Duodenal mucosa (tissue), 2 donors: Measurements from ENCODE around the gene JUNB.
A peak's percentile ranks its signal among the peaks of the same experiment; 100 is the strongest.

Source experiments
- H3K27ac ChIP-seq: one replicate; pipeline ENCODE4 v1.7.0; 2013; ENCODE audit warnings: low read depth, low read length
- H3K27me3 ChIP-seq, 2 donors: one replicate each; pipeline ENCODE4 v1.7.0; 2013; ENCODE audit warnings: low read length in 2 of 2, control low read depth in 1 of 2; ENCODE audit not compliant: insufficient read depth in 2 of 2, control insufficient read depth in 1 of 2
- H3K36me3 ChIP-seq, 2 donors: one replicate each; pipeline ENCODE4 v1.7.0; 2013; ENCODE audit warnings: low read length in 2 of 2, control low read depth in 1 of 2; ENCODE audit not compliant: insufficient read depth in 2 of 2, control insufficient read depth in 1 of 2
- H3K4me1 ChIP-seq, 2 donors: one replicate each; pipeline ENCODE4 v1.7.0; 2013; ENCODE audit warnings: low read length in 2 of 2, control low read depth in 1 of 2; ENCODE audit not compliant: insufficient read depth in 2 of 2, control insufficient read depth in 1 of 2
- H3K4me3 ChIP-seq, 2 donors: one replicate each; pipeline ENCODE4 v1.7.0; 2013; ENCODE audit warnings: low read length in 2 of 2, low read depth in 1 of 2
- H3K9ac ChIP-seq, 2 donors: one replicate each; pipeline ENCODE4 v1.7.0; 2013; ENCODE audit warnings: low read length in 2 of 2, low read depth in 1 of 2
- H3K9me3 ChIP-seq, 2 donors: one replicate each; pipeline ENCODE4 v1.7.0; 2013; ENCODE audit warnings: low read length in 2 of 2, control low read depth in 1 of 2; ENCODE audit not compliant: control insufficient read depth in 1 of 2

JUNB gene

DNA sequence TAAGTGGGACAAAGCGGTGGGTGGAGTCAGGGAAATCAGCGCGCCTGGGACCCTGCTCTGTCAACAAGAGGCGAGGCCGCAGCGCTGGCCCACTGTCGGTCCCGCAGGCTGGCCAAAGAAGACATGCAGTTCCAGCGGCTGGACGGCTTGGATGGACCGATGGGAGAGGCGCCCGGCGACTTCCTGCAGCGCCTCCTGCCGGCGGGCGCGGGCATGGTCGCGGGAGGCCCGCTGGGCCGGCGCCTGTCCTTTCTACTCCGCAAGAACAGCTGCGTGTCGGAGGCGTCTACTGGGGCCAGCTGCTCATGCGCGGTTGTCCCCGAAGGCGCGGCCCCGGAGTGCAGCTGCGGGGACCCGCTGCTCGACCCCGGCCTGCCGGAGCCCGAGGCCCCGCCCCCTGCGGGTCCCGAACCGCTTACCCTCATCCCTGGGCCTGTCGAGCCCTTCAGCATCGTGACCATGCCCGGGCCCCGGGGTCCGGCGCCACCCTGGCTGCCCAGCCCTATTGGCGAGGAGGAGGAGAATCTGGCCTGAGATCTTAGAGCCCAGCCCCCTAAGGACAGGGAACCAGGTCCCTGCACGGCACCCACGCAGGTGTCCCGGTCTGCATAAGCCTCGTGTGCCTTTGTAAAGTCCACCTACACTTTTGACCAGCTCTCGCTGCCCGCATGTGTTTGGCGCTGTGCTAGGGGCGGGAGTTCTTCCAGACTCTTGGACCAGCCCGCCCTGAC lies 33.6 kb upstream of the JUNB start:
- Histone ChIP-seq H3K36me3 (peaks cover 0 to 5% of the 10 kb centered on the region in 2 donors), H3K4me3 (peak overlapping the region; percentile 47 to 48), H3K4me1 (peaks cover 0 to 7% of the 10 kb centered on the region in 2 donors), H3K9me3 (no peaks in the 10 kb centered on the region), H3K9ac (peak overlapping the region in 1 of 2 donors; percentile 43), H3K27me3 (no peaks in the 10 kb centered on the region), H3K27ac (no peak overlapping the region)

DNA sequence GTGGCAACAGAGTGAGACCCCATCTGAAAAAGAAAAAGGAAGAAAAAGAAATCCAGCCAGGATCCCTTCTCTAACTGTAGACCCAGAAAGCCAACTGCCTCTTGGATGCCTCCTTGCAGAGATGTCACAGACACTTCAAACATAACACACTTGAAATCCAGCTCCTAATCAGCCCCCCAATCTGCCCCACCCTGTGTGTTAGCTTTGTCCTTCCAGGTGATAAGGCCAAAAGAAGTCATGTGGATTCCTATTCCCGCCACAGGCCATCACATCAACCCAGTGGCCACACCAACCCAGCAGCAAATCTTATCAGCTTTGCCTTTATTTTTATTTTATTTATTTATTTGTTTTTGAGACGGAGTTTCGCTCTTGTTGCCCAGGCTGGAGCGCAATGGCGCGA lies 31.6 kb upstream of the JUNB start:
- no peak overlapping the region for H3K27ac ChIP-seq
- peaks cover 0 to 16% of the 10 kb centered on the region in 2 donors for H3K36me3 ChIP-seq
- H3K27me3 ChIP-seq, result no peaks in the 10 kb centered on the region
- H3K9ac ChIP-seq, result no peak overlapping the region
- no peaks in the 10 kb centered on the region for H3K9me3 ChIP-seq
- no peak overlapping the region for H3K4me3 ChIP-seq
- peaks cover 0 to 7% of the 10 kb centered on the region in 2 donors for H3K4me1 ChIP-seq

DNA sequence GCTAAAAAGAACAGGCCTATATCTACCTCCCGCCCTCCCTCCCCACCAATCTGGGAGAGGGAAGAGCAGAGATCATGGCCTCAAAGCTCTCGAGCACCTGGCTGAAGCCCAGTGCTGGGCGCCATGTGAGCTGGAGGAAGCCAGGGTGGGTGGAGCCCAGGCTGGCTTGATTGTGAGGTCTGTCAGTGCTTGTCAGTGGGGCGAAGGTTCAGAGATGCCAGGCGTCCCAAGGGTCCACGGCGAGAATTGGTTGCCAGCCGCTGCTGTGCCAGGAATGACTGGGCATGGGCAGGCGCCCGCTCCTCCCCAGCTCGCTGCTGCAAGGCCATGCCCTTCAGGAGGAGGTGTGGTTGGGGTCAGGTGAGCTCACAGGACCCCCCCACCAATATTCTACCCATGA lies 28.2 kb upstream of the JUNB start:
- H3K4me1 ChIP-seq, result peaks cover 0 to 4% of the 10 kb centered on the region in 2 donors
- H3K9ac ChIP-seq, result no peak overlapping the region
- no peaks in the 10 kb centered on the region for H3K9me3 ChIP-seq
- peaks cover 0 to 38% of the 10 kb centered on the region in 2 donors for H3K36me3 ChIP-seq
- no peak overlapping the region for H3K27ac ChIP-seq
- H3K27me3 ChIP-seq, result no peaks in the 10 kb centered on the region
- H3K4me3 ChIP-seq, result no peak overlapping the region

DNA sequence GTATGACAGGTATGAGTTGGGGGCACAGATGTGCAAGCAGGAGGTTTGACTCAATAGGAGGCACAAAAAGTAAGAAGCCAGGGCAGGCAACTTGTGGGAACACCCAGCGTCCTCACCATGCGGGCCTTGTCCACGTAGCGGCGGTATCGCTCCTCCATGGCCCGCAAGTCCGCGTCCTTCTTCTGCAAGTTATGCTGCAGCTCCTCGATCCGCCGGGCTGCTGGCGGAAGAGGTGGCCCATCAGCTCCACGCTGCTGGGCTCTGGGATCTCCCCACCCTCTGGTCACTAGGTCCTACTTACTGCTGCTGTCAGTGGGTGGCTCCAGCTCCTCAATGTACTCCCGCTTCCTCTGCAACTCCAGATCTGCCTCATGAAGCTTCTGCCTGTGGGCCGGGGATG lies 26.6 kb upstream of the JUNB start:
- H3K27ac ChIP-seq, result no peak overlapping the region
- no peaks in the 10 kb centered on the region for H3K27me3 ChIP-seq
- no peak overlapping the region for H3K4me3 ChIP-seq
- H3K9ac ChIP-seq, result no peak overlapping the region
- H3K9me3 ChIP-seq, result no peaks in the 10 kb centered on the region
- H3K36me3 ChIP-seq, result peaks cover 0 to 39% of the 10 kb centered on the region in 2 donors
- peaks cover 0 to 4% of the 10 kb centered on the region in 2 donors for H3K4me1 ChIP-seq

DNA sequence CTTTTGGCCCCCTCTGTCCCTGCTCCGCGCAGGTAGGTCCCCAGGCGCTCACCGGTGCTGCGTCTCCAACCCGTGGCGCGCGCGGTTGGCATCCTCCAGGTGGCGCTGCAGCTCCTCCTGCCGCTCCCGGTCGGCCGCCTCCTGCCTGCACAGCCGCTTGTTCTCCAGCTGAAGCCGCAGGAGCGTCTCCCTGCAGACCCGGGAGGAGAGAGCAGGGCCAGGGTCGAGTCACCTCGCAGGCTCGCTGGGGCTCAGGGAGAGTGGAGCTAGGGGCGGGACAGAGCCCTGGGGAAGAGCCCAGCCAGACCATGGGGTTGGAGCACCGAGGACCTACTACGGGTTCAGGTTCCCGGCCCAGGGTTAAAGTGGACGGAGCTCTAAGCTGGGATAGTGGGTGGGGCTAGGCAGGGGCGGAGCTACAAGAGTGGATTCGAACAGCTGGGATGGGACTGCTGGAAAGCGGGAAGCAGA lies 25.2 kb upstream of the JUNB start:
- peaks cover 4 to 43% of the 10 kb centered on the region in 2 donors for H3K36me3 ChIP-seq
- H3K9me3 ChIP-seq, result no peaks in the 10 kb centered on the region
- peak overlapping the region; percentile 42 for H3K27ac ChIP-seq
- peak overlapping the region; percentile 59 to 61 for H3K4me3 ChIP-seq
- peak overlapping the region in 1 of 2 donors; percentile 23 for H3K9ac ChIP-seq
- H3K4me1 ChIP-seq, result peaks cover 4 to 9% of the 10 kb centered on the region in 2 donors
- no peaks in the 10 kb centered on the region for H3K27me3 ChIP-seq

DNA sequence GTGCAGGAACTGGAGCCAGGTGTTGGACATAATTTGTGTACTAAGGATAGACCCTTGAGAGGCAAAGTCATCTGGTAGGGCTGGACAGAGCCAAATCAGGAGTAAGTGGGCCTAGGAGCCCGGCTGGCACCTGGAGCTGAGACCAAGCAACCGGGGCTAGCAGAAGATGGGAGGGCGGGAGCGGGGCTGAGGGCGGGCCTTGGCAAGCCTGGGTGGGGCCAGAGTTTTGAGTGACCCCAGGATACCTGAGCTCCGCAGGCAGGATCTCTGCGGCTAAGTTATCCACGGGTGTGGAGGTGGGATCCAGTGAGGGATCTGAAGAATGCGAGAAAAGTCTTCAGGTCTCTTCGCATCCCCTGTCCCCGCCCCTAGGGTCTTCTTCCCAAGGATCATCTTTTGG lies 24.1 kb upstream of the JUNB start:
- no peak overlapping the region for H3K4me3 ChIP-seq
- no peaks in the 10 kb centered on the region for H3K27me3 ChIP-seq
- H3K9ac ChIP-seq, result no peak overlapping the region
- H3K36me3 ChIP-seq, result peaks cover 4 to 41% of the 10 kb centered on the region in 2 donors
- H3K4me1 ChIP-seq, result peaks cover 4 to 9% of the 10 kb centered on the region in 2 donors
- no peaks in the 10 kb centered on the region for H3K9me3 ChIP-seq
- no peak overlapping the region for H3K27ac ChIP-seq

DNA sequence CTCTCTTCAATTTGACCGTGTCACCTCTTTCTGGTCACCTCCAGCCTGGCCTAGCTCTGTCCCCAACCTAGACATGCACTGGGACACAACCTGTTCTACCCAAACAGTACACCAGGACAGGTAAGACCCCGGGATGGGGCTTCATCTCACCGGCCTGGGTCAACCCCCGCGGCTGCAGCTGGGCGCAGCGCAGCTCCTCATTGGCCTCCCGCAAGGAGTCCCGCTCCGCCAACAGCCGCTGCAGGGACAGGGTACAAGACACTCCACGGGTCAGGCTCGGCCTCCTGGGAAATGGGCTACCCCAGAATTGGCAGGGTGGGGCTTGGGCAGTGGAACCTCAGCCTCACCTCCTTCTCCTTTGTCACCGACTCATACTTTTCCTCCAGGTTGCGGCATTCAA lies 23.6 kb upstream of the JUNB start:
- Histone ChIP-seq H3K36me3 (peaks cover 4 to 41% of the 10 kb centered on the region in 2 donors), H3K9me3 (no peaks in the 10 kb centered on the region), H3K9ac (no peak overlapping the region), H3K4me3 (no peak overlapping the region), H3K27ac (no peak overlapping the region), H3K27me3 (no peaks in the 10 kb centered on the region), H3K4me1 (peaks cover 4 to 9% of the 10 kb centered on the region in 2 donors)

DNA sequence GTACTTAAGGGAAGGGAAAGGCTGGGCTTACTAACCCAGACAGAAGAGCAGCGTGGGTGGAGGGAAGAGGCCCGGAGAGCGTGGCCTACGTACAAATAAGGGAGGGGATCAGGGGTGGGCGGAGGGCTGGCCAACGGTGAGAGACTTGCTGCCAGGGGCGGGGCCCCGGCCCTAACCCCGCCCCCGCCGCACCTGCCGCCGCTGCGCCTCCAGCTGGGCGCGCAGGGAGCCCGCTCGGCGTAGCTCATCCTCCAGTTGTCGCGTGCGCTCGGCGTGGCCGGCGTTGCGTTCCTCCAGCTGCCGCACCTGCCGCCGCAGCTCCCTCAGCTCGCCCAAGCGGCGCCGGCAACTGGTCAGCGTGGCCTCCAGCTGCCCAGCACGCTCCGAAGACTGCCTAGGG lies 21.6 kb upstream of the JUNB start:
- H3K4me3 ChIP-seq, result no peak overlapping the region
- H3K36me3 ChIP-seq, result peaks cover 4 to 33% of the 10 kb centered on the region in 2 donors
- no peak overlapping the region for H3K27ac ChIP-seq
- H3K4me1 ChIP-seq, result peaks cover 7 to 15% of the 10 kb centered on the region in 2 donors
- no peak overlapping the region for H3K9ac ChIP-seq
- H3K27me3 ChIP-seq, result no peaks in the 10 kb centered on the region
- H3K9me3 ChIP-seq, result no peaks in the 10 kb centered on the region

DNA sequence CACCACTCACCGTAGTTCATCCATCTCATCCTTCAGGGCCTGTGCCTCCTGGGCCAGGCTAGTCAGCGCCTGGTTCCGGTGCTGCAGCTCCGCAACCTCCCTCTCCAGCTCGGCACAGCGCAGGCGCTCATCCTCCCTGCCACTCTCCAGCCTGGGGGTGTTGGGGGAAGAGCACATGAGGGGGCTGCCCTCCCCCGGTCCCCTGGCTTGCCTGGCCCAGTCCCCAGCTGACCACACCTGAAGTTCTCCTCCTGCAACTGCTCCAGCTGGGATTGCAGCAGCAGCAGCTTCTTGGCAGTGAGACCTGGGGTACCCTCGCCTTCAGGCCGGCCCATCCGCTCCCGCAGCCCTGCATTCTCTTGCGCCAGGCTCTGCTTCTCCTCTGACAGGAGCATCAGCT lies 20.4 kb upstream of the JUNB start:
- Histone ChIP-seq H3K27me3 (no peaks in the 10 kb centered on the region), H3K36me3 (peaks cover 4 to 22% of the 10 kb centered on the region in 2 donors), H3K9me3 (no peaks in the 10 kb centered on the region), H3K27ac (no peak overlapping the region), H3K9ac (no peak overlapping the region), H3K4me3 (no peak overlapping the region), H3K4me1 (peaks cover 11 to 12% of the 10 kb centered on the region in 2 donors)

DNA sequence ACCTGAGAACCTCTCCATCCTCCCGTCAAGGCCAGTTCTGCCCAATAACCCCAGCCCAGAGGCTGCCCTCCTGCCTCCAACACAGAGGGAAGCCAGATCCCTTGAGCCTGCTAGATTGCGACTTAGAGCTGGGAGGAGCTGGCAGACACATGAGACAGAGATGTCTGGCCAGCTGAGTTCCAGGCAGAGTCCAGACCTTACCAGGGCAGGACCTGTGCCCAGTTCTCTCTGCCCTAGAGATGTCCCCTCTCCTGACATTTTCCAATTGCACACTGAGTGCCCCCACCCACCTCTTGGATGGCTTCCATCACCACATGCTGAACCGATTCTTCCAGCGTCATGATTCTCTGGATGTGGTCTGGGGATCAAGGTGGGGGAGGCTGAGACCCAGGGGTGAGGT lies 19.0 kb upstream of the JUNB start:
- H3K27ac ChIP-seq, result no peak overlapping the region
- no peak overlapping the region for H3K4me3 ChIP-seq
- no peak overlapping the region for H3K9ac ChIP-seq
- no peaks in the 10 kb centered on the region for H3K27me3 ChIP-seq
- H3K4me1 ChIP-seq, result peaks cover 11 to 14% of the 10 kb centered on the region in 2 donors
- H3K36me3 ChIP-seq, result peaks cover 4 to 19% of the 10 kb centered on the region in 2 donors
- H3K9me3 ChIP-seq, result no peaks in the 10 kb centered on the region
